Retinal pigment epithelial cell (primary cell): Measurements from ENCODE around the gene MRPS10.
A peak's percentile ranks its signal among the peaks of the same experiment; 100 is the strongest.
"Not testable (repeated sequence)": the region's sequence is repeated elsewhere in the genome, so short reads cannot be mapped to it uniquely, and the experiment has no call there.

Experiments
- DNase-seq: peaks from one replicate; pipeline ENCODE4 v3.0.0-alpha.2; 2010; ENCODE audit warnings: low read depth
- H3K4me3 ChIP-seq: 2 replicates; pipeline ENCODE4 v1.5.1; 2011; ENCODE audit warnings: mild to moderate bottlenecking, low read length, control low read depth, moderate library complexity
- CTCF ChIP-seq: conservative IDR thresholded peaks from 2 replicates; pipeline ENCODE4 v1.5.1; 2011; ENCODE audit warnings: low read depth, low read length, control low read depth, inconsistent platforms

The MRPS10 gene

GRCh38 chr6:42225419-42225818, 7.8 kb upstream of the MRPS10 start:
- no peak overlapping the region for H3K4me3 ChIP-seq
- no peak for TF ChIP-seq CTCF
- DNase-seq: no peak

GRCh38 chr6:42225029-42225339, 7.3 kb upstream of the MRPS10 start:
- no peak for DNase-seq
- no peak overlapping the region for H3K4me3 ChIP-seq
- TF ChIP-seq CTCF: no peak

GRCh38 chr6:42224222-42225028, 6.8 kb upstream of the MRPS10 start:
- peak; percentile 63 for DNase-seq
- no peak for TF ChIP-seq CTCF
- no peak overlapping the region for H3K4me3 ChIP-seq

- no peak for TF ChIP-seq CTCF
- no peak overlapping the region for H3K4me3 ChIP-seq
- DNase-seq: no peak
Observed at GRCh38 chr6:42222448-42222847, 4.8 kb upstream of the MRPS10 start.

GRCh38 chr6:42221546-42221945, 3.9 kb upstream of the MRPS10 start:
- TF ChIP-seq CTCF: no peak
- no peak overlapping the region for H3K4me3 ChIP-seq
- no peak for DNase-seq

- DNase-seq: no peak
- H3K4me3 ChIP-seq: no peak overlapping the region
- TF ChIP-seq CTCF: no peak
Observed at GRCh38 chr6:42220807-42221206, 3.1 kb upstream of the MRPS10 start.

GRCh38 chr6:42217157-42217518, 523 bp downstream of the MRPS10 start:
- peak overlapping the region; percentile 89 for H3K4me3 ChIP-seq
- TF ChIP-seq CTCF: no peak
- no peak for DNase-seq

- DNase-seq: not testable (repeated sequence)
- H3K4me3 ChIP-seq: peak overlapping the region; percentile 89
Observed at GRCh38 chr6:42216495-42216894, 1.2 kb downstream of the MRPS10 start.
